HG03139 (cell line): ENCODE data around the gene ZNF639.
"Not testable (repeated sequence)": the region's sequence is repeated elsewhere in the genome, so short reads cannot be mapped to it uniquely, and the experiment has no call there.

ENCODE experiments used
- ATAC-seq: cut with Tn5 transposase; IDR thresholded peaks from one replicate; pipeline ENCODE4 v1.9.1; 2021; ENCODE audit not compliant: unreplicated experiment

Gene ZNF639

DNA sequence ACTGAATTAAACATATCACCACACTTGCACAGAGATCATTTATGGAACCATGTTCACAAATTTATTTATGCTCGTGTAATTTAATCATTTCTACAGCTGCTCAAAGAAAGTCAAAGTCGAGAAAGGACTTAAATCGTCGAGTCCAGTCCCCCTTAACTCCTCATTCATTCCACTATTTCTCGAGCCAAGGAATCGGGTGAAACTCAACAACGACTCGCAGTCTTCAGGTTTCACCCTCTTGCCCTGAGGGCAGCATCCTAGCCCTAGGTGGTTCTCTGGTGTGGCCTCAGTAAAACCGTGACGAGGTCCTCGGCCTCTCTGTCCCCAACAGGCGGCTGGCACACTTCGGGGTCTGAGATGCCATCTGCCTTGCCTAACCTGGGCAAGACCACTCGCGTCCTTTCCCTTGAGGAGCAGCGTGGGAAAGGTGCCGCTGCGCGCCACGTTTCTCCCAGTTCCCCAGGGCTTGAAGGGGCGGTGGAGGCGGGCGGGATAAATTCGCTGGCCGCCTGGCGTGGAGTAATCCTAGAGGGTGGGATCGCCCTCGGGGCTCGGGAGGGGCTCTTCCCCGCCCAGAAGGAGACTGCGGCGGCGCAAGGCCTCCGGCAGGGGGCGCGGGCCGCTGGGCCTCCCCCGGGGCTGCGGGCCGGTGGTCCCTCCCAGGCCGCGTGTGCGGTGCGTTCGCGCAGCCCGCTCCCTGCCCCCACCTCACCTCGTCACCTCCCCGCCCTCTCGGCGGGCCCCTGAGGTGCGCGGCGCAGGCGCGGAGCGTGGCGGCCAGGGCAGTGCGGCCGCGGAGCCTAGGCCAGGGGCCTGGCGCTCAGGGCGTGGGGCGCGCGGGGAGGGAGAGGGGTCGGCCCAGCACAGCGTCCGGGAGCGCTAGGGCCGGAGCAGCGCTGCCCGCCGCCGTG lies at the start of gene ZNF639:
Gene ZNF639, plus strand, starts transcription at position 746 of the 911 bp plus-strand sequence. CDS start 5,263 bp downstream, outside the sequence.
- ATAC-seq, result peak; percentile 69

DNA sequence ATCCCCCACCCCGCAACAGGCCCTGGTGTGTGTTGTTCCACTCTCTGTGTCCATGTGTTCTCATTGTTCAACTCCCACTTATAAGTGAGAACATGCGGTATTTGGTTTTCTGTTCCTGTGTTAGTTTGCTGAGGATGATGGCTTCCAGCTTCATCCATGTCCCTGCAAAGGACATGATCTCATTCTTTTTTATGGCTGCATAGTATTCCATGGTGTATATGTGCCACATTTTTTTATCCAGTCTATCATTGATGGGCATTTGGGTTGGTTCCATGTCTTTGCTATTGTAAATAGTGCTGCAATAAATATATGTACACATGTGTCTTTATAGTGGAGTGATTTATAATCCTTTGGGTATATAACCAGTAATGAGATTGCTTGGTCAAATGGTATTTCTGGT lies 48.4 kb upstream of the ZNF639 start:
- ATAC-seq, result not testable (repeated sequence)

- ATAC-seq, result no peak
These were observed 46.8 kb upstream of the ZNF639 start for GRCh38 chr3:179276001-179276400.

- ATAC-seq, result no peak
These were observed 46.1 kb upstream of the ZNF639 start for GRCh38 chr3:179276743-179277142.

DNA sequence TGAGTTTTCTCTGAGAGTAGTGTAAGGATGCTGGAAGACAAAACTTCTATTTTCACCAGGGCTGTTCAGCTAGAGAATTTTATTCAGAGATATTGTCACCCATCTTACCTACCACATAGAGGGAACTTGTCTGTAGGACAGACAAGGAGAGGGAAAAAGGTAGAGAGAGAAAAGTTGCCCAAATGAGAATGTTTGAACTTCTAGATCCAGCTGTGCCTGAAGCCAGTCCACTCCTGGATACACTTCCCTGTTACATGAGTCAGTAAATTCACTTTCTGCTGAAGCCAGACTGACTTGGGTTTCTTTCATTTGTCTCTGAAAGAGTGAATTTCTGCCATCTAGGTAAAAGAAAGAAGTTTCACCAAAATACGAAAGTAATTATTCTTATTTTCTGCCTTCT lies 44.7 kb upstream of the ZNF639 start:
- no peak for ATAC-seq

GRCh38 chr3:179278932-179279693 lies 43.7 kb upstream of the ZNF639 start:
- no peak for ATAC-seq

DNA sequence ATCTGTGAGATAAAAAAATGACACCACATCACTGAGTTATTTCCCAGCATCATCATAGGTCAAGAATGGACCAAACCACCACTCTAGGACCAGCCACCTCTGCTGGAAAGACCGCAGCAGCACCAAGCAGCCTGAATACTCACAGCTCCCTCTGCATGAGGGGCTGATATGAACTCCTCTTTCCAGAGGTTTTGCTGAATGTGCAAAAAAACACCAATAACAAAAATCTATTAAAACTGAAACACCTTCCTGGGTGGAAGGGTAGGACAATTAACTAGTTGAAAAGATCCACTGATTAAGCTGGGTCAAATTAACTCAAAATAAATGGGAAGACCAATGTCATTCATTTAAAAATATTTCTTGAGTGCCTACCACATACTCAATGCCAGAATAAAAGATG lies 43.0 kb upstream of the ZNF639 start:
- ATAC-seq, result no peak

DNA sequence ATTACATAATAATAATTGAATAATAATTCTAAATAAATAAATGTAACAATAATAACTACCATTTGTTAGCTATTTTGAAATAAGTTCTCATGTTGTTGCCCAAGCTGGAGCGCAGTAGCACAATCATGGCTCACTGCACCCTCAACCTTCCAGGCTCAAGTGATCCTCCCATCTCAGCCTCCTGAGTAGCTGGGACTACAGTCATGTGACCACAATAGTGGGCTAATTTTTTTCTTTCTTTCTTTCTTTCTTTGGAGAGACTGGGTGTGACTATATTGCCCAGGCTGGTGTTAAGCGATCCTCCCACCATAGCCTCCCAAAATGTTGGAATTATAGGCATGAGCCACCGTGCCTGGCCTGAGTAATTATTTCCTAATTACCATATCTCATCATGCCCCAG lies 41.0 kb upstream of the ZNF639 start:
- ATAC-seq, result no peak

- no peak for ATAC-seq
These were observed 36.5 kb upstream of the ZNF639 start for GRCh38 chr3:179286331-179286730.

GRCh38 chr3:179288845-179289244 lies 34.0 kb upstream of the ZNF639 start:
- ATAC-seq, result no peak

GRCh38 chr3:179289295-179289694 lies 33.5 kb upstream of the ZNF639 start:
- ATAC-seq, result no peak

- ATAC-seq, result no peak
These were observed 30.4 kb upstream of the ZNF639 start for GRCh38 chr3:179292450-179292849.

DNA sequence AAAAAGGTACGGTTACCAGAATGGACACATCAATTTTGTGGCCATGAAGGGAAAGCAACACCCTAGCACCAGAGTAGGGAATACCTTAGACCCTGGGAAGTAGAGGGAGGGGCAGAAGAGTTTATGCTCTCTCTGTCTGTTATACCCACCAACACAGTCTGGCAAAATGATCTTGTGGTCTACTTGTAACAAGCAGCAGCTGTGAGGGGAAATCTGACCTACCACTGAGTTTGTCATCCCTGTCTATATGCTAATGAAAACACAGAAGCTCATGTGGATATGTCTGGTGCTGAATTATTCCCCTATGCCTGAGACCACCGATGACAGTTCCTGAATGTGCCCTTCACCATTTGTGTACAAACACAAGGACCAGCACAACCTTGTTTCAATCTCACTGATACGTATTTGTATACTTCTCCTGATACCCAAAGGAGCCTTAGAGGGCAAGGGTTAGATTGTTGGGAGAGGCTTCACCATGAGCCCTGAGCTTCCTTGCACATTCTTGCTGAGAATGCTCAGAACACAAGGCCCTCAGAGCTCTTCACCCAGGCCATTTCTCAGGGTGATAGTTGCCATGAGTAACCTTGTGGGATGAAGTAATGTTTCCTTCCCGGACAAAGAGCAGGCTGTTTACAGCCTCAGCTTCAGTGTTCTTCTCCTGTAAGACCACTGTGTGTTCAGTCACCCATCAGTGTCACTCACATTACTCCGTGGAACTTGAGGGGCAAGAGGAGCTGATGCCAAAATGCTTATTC lies 24.7 kb upstream of the ZNF639 start:
- no peak for ATAC-seq

GRCh38 chr3:179299316-179299715 lies 23.5 kb upstream of the ZNF639 start:
- ATAC-seq, result no peak

DNA sequence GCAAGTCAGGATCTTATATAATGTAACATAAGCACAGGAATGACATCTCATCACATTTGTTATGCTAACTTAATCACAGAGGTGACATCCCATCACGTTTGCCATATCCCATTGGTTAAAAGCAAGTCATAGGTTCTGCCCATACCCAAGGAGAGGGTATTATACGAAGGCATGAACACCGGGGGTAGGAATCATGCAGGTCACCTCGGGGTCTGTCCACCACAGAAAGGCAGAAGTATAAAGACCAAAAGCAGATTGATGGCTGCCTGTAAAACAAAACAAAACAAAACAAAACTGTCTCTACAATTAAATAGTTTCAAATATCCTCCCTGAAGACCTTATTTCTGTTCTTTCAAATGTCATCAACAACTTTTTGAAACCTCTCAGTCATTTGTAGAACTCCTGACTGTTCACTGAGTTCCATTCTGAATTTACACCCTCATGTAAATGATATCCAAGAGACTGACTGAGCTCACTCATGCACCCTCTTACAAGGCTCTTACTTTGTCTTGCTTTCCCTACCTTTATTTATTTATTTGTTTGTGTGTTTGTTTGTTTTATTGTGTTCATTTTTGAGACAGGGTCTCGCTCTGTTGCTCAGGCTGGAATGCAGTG lies 22.7 kb upstream of the ZNF639 start:
- ATAC-seq, result no peak

- no peak for ATAC-seq
These were observed 21.2 kb upstream of the ZNF639 start for GRCh38 chr3:179301645-179302044.

- no peak for ATAC-seq
These were observed 20.7 kb upstream of the ZNF639 start for GRCh38 chr3:179302111-179302510.

DNA sequence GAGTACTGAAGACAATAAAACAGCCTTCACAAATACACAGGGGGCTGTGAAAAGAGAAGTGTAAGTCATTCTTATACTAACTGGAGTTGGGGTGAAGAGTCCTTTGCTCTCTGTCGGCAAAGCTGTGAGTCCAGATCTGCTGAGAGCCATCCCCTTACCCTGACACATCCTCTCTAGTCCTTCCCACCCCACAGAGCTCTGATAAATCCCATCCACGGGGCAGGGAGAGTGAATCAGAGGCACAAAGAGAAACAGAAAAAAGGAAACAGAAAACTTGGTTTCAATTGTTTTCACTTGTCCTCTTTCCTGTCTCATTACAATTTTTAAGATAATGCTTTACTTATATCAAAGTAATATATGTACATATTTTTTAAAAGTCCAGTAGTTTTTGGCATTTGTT lies 18.2 kb upstream of the ZNF639 start:
- ATAC-seq, result no peak

GRCh38 chr3:179307362-179307761 lies 15.5 kb upstream of the ZNF639 start:
- ATAC-seq, result not testable (repeated sequence)

DNA sequence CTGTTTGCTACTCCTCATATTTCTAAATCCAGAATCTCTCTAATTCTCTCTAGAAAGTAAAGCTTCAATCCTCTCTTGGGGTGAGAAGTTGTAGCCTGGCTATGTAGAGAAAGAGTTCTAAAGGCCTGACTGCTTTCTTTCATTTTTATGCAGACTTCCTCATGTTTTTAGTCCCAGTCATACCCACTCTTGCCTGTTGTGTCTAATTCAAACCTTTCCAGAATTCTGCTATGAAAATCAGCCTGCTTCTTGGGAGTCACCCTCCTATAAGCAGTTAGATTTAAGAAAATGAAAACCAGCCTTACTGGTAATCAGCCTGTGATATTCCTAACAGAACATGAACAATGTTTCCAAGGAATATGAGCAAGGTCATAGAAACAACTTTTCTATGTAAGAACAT lies 14.8 kb upstream of the ZNF639 start:
- ATAC-seq, result no peak
